ENCODE measurements around the gene NPHP4.

Gene NPHP4

DNA sequence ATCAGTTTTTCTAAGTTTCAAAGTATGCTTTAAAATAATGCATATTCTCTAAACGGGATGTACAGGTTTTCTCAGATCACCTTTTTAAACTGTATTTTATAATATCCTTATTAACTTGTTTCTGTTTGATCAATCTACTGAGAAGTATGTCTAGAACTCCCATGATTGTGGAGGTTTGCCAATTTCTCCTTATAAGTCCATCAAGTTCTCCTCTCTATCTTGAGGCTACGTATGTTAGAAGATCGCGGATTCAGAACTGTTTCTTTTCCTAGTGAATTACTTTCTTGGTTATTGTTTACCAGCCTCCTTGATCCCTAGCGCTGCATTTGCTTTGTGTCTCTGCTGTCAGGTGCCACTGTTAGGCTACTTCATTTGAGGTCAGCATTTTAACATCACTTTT is 89.2 kb downstream of the NPHP4 start:
- H3K27me3 ChIP-seq (ENCODE audit: control insufficient read depth, insufficient read depth, low read length), result no peaks in the 10 kb centered on the region
- no peaks in the 10 kb centered on the region for H3K4me1 ChIP-seq
- H3K4me2 ChIP-seq (ENCODE audit: low read length), result no peak overlapping the region
- no peak overlapping the region for H2AFZ ChIP-seq
- H3K79me2 ChIP-seq, result no peaks in the 10 kb centered on the region
- H3K27ac ChIP-seq, result no peak overlapping the region
- H3K36me3 ChIP-seq (ENCODE audit: control insufficient read depth, insufficient read depth, low read length), result no peaks in the 10 kb centered on the region
- H3K4me3 ChIP-seq (ENCODE audit: low read depth, low read length), result no peak overlapping the region
- H3K9ac ChIP-seq, result no peak overlapping the region
- TF ChIP-seq, protein P1, sequence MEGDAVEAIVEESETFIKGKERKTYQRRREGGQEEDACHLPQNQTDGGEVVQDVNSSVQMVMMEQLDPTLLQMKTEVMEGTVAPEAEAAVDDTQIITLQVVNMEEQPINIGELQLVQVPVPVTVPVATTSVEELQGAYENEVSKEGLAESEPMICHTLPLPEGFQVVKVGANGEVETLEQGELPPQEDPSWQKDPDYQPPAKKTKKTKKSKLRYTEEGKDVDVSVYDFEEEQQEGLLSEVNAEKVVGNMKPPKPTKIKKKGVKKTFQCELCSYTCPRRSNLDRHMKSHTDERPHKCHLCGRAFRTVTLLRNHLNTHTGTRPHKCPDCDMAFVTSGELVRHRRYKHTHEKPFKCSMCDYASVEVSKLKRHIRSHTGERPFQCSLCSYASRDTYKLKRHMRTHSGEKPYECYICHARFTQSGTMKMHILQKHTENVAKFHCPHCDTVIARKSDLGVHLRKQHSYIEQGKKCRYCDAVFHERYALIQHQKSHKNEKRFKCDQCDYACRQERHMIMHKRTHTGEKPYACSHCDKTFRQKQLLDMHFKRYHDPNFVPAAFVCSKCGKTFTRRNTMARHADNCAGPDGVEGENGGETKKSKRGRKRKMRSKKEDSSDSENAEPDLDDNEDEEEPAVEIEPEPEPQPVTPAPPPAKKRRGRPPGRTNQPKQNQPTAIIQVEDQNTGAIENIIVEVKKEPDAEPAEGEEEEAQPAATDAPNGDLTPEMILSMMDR (IDR thresholded peaks at IDR 0.05), result no peak
- no peaks in the 10 kb centered on the region for H3K9me3 ChIP-seq (ENCODE audit: control insufficient read depth, low read length)

DNA sequence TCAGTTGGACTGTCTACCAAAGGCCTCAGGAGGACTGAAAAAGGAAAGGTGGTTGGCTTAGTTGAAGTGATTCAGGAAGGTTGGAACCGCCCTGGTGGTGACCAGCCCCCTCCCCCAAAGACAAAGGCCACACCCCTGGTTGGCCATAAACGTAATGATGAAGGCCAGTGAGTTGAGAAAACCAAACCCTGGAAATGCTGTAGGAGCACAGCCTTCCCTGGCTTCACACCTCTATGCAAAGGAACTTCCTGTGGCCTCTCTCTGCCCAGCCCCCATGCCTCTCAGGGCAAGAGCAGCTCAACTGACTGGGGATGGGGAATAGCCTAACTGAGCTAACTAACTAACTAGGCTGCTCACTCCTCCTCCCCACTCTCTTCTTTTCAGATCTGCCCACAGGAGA is 90.4 kb downstream of the NPHP4 start:
- no peaks in the 10 kb centered on the region for H3K27me3 ChIP-seq (ENCODE audit: control insufficient read depth, insufficient read depth, low read length)
- no peaks in the 10 kb centered on the region for H3K9me3 ChIP-seq (ENCODE audit: control insufficient read depth, low read length)
- no peak overlapping the region for H3K4me2 ChIP-seq (ENCODE audit: low read length)
- no peak overlapping the region for H2AFZ ChIP-seq
- no peak overlapping the region for H3K4me3 ChIP-seq (ENCODE audit: low read depth, low read length)
- H3K4me1 ChIP-seq, result no peaks in the 10 kb centered on the region
- no peak overlapping the region for H3K27ac ChIP-seq
- H3K9ac ChIP-seq, result no peak overlapping the region
- TF ChIP-seq, protein P1 (IDR thresholded peaks at IDR 0.05), result no peak
- no peaks in the 10 kb centered on the region for H3K36me3 ChIP-seq (ENCODE audit: control insufficient read depth, insufficient read depth, low read length)
- H3K79me2 ChIP-seq, result no peaks in the 10 kb centered on the region

DNA sequence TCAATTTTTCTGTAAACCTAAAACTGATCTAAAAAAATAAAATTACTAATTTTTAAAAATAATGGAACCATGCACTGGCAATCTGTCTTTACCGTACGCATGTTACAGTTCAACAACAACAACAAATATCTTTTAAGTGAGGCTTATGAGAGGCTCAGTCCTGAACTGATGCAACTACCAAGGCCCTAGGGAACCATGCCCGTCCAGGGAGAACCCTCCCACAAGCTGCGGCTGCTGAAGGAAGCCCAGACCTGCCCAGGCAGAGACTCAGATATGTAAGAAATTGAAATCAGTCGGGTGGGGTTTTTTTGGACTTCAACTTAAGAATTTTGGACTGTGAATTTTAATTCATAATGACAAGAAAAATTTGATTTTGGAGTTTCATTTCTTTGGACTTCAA is 91.1 kb downstream of the NPHP4 start:
- no peaks in the 10 kb centered on the region for H3K36me3 ChIP-seq (ENCODE audit: control insufficient read depth, insufficient read depth, low read length)
- H2AFZ ChIP-seq, result no peak overlapping the region

DNA sequence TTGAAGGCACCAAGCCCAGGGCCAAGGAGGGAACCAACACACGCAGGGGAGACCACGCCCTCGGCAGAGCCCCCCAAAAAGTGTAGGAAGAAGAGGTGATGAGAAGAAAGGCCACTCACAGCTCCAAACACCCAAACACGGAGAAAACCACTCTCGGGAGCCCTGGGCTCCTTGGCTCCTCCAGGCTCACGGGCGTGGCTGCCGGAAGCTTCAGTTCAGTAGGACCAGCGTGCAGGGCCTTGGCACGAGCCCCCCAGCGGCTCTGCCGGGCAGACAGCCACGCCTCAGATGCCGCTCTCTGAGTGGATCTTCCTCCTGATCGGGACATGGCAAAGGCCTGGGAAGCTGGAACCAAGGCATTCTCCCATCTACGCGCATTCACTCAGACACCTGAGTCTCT is 94.0 kb downstream of the NPHP4 start:
- Histone ChIP-seq H3K27me3 (ENCODE audit: control insufficient read depth, insufficient read depth, low read length) (no peaks in the 10 kb centered on the region), H3K4me3 (ENCODE audit: low read depth, low read length) (no peak overlapping the region), H3K79me2 (no peaks in the 10 kb centered on the region), H2AFZ (no peak overlapping the region), H3K27ac (no peak overlapping the region), H3K4me1 (no peaks in the 10 kb centered on the region), H3K4me2 (ENCODE audit: low read length) (no peak overlapping the region), H3K9ac (no peak overlapping the region), H3K9me3 (ENCODE audit: control insufficient read depth, low read length) (no peaks in the 10 kb centered on the region), H3K36me3 (ENCODE audit: control insufficient read depth, insufficient read depth, low read length) (no peaks in the 10 kb centered on the region)
- TF ChIP-seq, protein P1 (IDR thresholded peaks at IDR 0.05), result no peak

More for the DNA sequence above, 91.1 kb downstream of the NPHP4 start:
- Histone ChIP-seq H3K9ac (no peak overlapping the region), H3K79me2 (no peaks in the 10 kb centered on the region), H3K4me3 (ENCODE audit: low read depth, low read length) (no peak overlapping the region), H3K9me3 (ENCODE audit: control insufficient read depth, low read length) (no peaks in the 10 kb centered on the region), H3K27me3 (ENCODE audit: control insufficient read depth, insufficient read depth, low read length) (no peaks in the 10 kb centered on the region), H3K4me1 (no peaks in the 10 kb centered on the region), H3K27ac (no peak overlapping the region), H3K4me2 (ENCODE audit: low read length) (no peak overlapping the region)
- TF ChIP-seq, protein P1 (IDR thresholded peaks at IDR 0.05), result no peak
